IMR-90 (cell line): ENCODE data around the gene CDC73.

Experiments
- BHLHE40 ChIP-seq: fragments of 150-350 bp; IDR thresholded peaks from 2 replicates; pipeline ENCODE4 v1.6.1; 2016; ENCODE audit warnings: mild to moderate bottlenecking, low read depth, low read length
- CEBPB ChIP-seq: IDR thresholded peaks from 2 replicates; pipeline ENCODE4 v1.6.1; 2012; ENCODE audit warnings: low read depth, low read length, improper control_type of control experiment
- CHD1 ChIP-seq: IDR thresholded peaks from 2 replicates; pipeline ENCODE4 v1.6.1; 2012; ENCODE audit warnings: low read depth, low read length, improper control_type of control experiment
- CTCF ChIP-seq: conservative IDR thresholded peaks from 2 replicates; pipeline ENCODE4 v1.5.1; 2012; ENCODE audit warnings: mild to moderate bottlenecking, low read depth, low read length, improper control_type of control experiment
- ELK1 ChIP-seq: fragments of 150-350 bp; IDR thresholded peaks from 2 replicates; pipeline ENCODE4 v1.6.1; 2016; ENCODE audit warnings: low read depth, mild to moderate bottlenecking, low read length, moderate library complexity, borderline replicate concordance
- MAFK ChIP-seq: IDR thresholded peaks from 2 replicates; pipeline ENCODE4 v1.6.1; 2012; ENCODE audit warnings: low read depth, low read length, improper control_type of control experiment
- MAZ ChIP-seq: IDR thresholded peaks from 2 replicates; pipeline ENCODE4 v1.6.1; 2012; ENCODE audit warnings: low read depth, mild to moderate bottlenecking, low read length, improper control_type of control experiment, moderate library complexity, borderline replicate concordance
- NFE2L2 ChIP-seq: fragments of 150-350 bp; IDR thresholded peaks from 2 replicates; pipeline ENCODE4 v1.6.1; 2016; ENCODE audit warnings: low read depth, mild to moderate bottlenecking, low read length
- RAD21 ChIP-seq: IDR thresholded peaks from 2 replicates; pipeline ENCODE4 v1.6.1; 2012; ENCODE audit warnings: low read length, improper control_type of control experiment

GRCh38 chr1:193108471-193108870 lies 13.4 kb upstream of the CDC73 start:
- TF ChIP-seq RAD21 (no peak), CHD1 (no peak), MAZ (no peak), CEBPB (no peak), BHLHE40 (no peak), CTCF (no peak), NFE2L2 (no peak), MAFK (no peak), ELK1 (no peak)
